H1 (cell line): ENCODE results near the gene FEM1C. TPM values are rescaled to one million over a fixed set of nuclear protein-coding genes. Genes with fewer than 3 reads are reported as not detected.

Experiments used
- CTCF ChIA-PET: fragments of 300-600 bp; sonication (Branson Sonifier 250); formaldehyde crosslinking; loops from one replicate; lab custom pipeline; 2021; ENCODE audit not compliant: partially characterized antibody; lab: Charles Lee
- POLR2A ChIA-PET: fragments of 300-600 bp; sonication (Branson Sonifier 250); formaldehyde crosslinking; loops from one replicate; lab custom pipeline; 2021; ENCODE audit warnings: inconsistent platforms; ENCODE audit not compliant: partially characterized antibody; lab: Charles Lee
- DNase-seq, 2 experiments: peaks; one replicate each; pipeline versions ENCODE4 v3.0.0 to v3.0.0-alpha.2; 2010 to 2022; ENCODE audit warnings: low spot score in 2 of 2, low read depth in 1 of 2, mixed read lengths in 1 of 2
- FAIRE-seq: peaks from 2 replicates; lab custom pipeline; 2011; peaks lifted over from hg19 to GRCh38; lab: Jason Lieb, UNC
- H2AFZ ChIP-seq: 2 replicates; pipeline ENCODE4 v1.8.1; 2012; ENCODE audit warnings: low read length, inconsistent platforms
- H2AK5ac ChIP-seq: 2 replicates; pipeline ENCODE4 v1.6.1; 2013; ENCODE audit warnings: low read depth, low read length
- H2BK120ac ChIP-seq: replicated peaks from 2 replicates; pipeline ENCODE3; 2013; ENCODE audit warnings: low read depth, low read length, inconsistent platforms
- H2BK12ac ChIP-seq: 2 replicates; pipeline ENCODE4 v1.6.1; 2013; ENCODE audit warnings: low read depth, low read length
- H2BK15ac ChIP-seq: 2 replicates; pipeline ENCODE4 v1.6.1; 2013; ENCODE audit warnings: low read length
- H2BK20ac ChIP-seq: 2 replicates; pipeline ENCODE4 v1.6.1; 2013; ENCODE audit warnings: low read length
- H2BK5ac ChIP-seq: 2 replicates; pipeline ENCODE4 v1.6.1; 2013; ENCODE audit warnings: low read depth, low read length
- H3K14ac ChIP-seq: 2 replicates; pipeline ENCODE4 v1.6.1; 2013; ENCODE audit warnings: inconsistent platforms; ENCODE audit not compliant: insufficient read length
- H3K18ac ChIP-seq: 2 replicates; pipeline ENCODE4 v1.6.1; 2013; ENCODE audit warnings: low read length; ENCODE audit errors: extremely low read depth
- H3K23ac ChIP-seq: 2 replicates; pipeline ENCODE4 v1.6.1; 2013; ENCODE audit warnings: inconsistent platforms; ENCODE audit not compliant: insufficient read length
- H3K23me2 ChIP-seq: 2 replicates; pipeline ENCODE4 v1.6.1; 2013; ENCODE audit warnings: low read depth, low read length
- H3K27ac ChIP-seq: 2 replicates; pipeline ENCODE4 v1.6.1; 2011; ENCODE audit warnings: low read depth, low read length, inconsistent platforms
- H3K27me3 ChIP-seq, 4 experiments: replicated peaks in 1 of 4; 1 replicate in 1 of 4; 2 replicates in 3 of 4; pipeline versions ENCODE4 v1.6.1 to v1.8.1; 2011 to 2013; ENCODE audit warnings: low read length in 3 of 4, mild to moderate bottlenecking in 3 of 4, inconsistent platforms in 2 of 4, mixed read lengths in 2 of 4, moderate library complexity in 1 of 4; ENCODE audit not compliant: control insufficient read depth in 3 of 4, insufficient read depth in 3 of 4; ENCODE audit errors: extremely low read depth in 1 of 4
- H3K36me3 ChIP-seq, 4 experiments: 2 replicates each; pipeline versions ENCODE4 v1.6.1 to v1.8.1; 2011 to 2013; ENCODE audit warnings: mild to moderate bottlenecking in 4 of 4, low read length in 3 of 4, moderate library complexity in 2 of 4, control low read depth in 1 of 4, inconsistent platforms in 1 of 4; ENCODE audit not compliant: insufficient read depth in 4 of 4, control insufficient read depth in 2 of 4
- H3K4ac ChIP-seq: replicated peaks from 2 replicates; pipeline ENCODE3; 2013; ENCODE audit warnings: low read length, low read depth, mixed read lengths, inconsistent platforms; ENCODE audit not compliant: insufficient read length
- H3K4me1 ChIP-seq, 4 experiments: replicated peaks in 1 of 4; 1 replicate in 1 of 4; 2 replicates in 3 of 4; pipeline versions ENCODE4 v1.6.1 to v1.8.1; 2011 to 2013; ENCODE audit warnings: low read length in 3 of 4, inconsistent platforms in 2 of 4, mixed read lengths in 1 of 4; ENCODE audit not compliant: insufficient read depth in 4 of 4, control insufficient read depth in 3 of 4
- H3K4me2 ChIP-seq, 2 experiments: 2 replicates each; pipeline versions ENCODE4 v1.6.1 to v1.8.1; 2011 to 2013; ENCODE audit warnings: low read depth in 2 of 2, low read length in 2 of 2, control low read depth in 1 of 2, inconsistent platforms in 1 of 2, mild to moderate bottlenecking in 1 of 2; ENCODE audit not compliant: insufficient read depth in 1 of 2
- H3K4me3 ChIP-seq, 4 experiments: fragments of 200-600, 300-600 bp in 1 of 4; sonication (generic), shearing (Covaris generic), sonication (Bioruptor Twin) in 1 of 4; 2 replicates each; pipeline versions ENCODE4 v1.5.1 to v1.8.1; 2011 to 2016; ENCODE audit warnings: low read length in 4 of 4, low read depth in 3 of 4, control low read depth in 2 of 4, inconsistent platforms in 2 of 4, mild to moderate bottlenecking in 2 of 4, mixed read lengths in 1 of 4, moderate library complexity in 1 of 4; ENCODE audit not compliant: insufficient read depth in 2 of 4; ENCODE audit errors: extremely low read depth in 1 of 4
- H3K56ac ChIP-seq: replicated peaks from 2 replicates; pipeline ENCODE3; 2013; ENCODE audit warnings: low read depth, mild to moderate bottlenecking, mixed read lengths, low read length, inconsistent platforms; ENCODE audit not compliant: insufficient read length
- H3K79me1 ChIP-seq: 2 replicates; pipeline ENCODE4 v1.6.1; 2013; ENCODE audit warnings: low read depth, low read length, control low read depth
- H3K79me2 ChIP-seq, 2 experiments: 2 replicates each; pipeline versions ENCODE4 v1.6.1 to v1.8.1; 2012 to 2013; ENCODE audit warnings: low read length in 2 of 2, mild to moderate bottlenecking in 2 of 2, inconsistent platforms in 1 of 2; ENCODE audit not compliant: insufficient read depth in 2 of 2, control insufficient read depth in 1 of 2
- H3K9ac ChIP-seq, 4 experiments: replicated peaks in 1 of 4; 1 replicate in 1 of 4; 2 replicates in 3 of 4; pipeline versions ENCODE4 v1.6.1 to v1.8.1; 2011 to 2013; ENCODE audit warnings: low read depth in 3 of 4, low read length in 3 of 4, control low read depth in 2 of 4, mild to moderate bottlenecking in 2 of 4, moderate library complexity in 2 of 4, inconsistent platforms in 1 of 4; ENCODE audit errors: extremely low read depth in 1 of 4
- H3K9me3 ChIP-seq, 2 experiments: 2 replicates each; pipeline versions ENCODE4 v1.6.1 to v1.8.1; 2012 to 2013; ENCODE audit warnings: mild to moderate bottlenecking in 2 of 2, moderate library complexity in 2 of 2, control low read depth in 1 of 2, inconsistent platforms in 1 of 2, low read depth in 1 of 2, low read length in 1 of 2, mixed read lengths in 1 of 2; ENCODE audit not compliant: insufficient read depth in 2 of 2
- H4K20me1 ChIP-seq, 2 experiments: replicated peaks in 1 of 2; 2 replicates each; pipeline versions ENCODE3 to v1.8.1; 2011 to 2013; ENCODE audit warnings: inconsistent platforms in 2 of 2, low read length in 2 of 2, mild to moderate bottlenecking in 1 of 2; ENCODE audit not compliant: insufficient read depth in 2 of 2, control insufficient read depth in 1 of 2
- H4K5ac ChIP-seq: 2 replicates; pipeline ENCODE4 v1.6.1; 2013; ENCODE audit warnings: low read length, low read depth, mixed read lengths, inconsistent platforms; ENCODE audit not compliant: insufficient read length
- H4K8ac ChIP-seq: 2 replicates; pipeline ENCODE4 v1.8.0; 2013; ENCODE audit warnings: mild to moderate bottlenecking, moderate library complexity, low read length, inconsistent platforms; ENCODE audit not compliant: insufficient read depth; ENCODE audit errors: extremely low read depth
- H4K91ac ChIP-seq: replicated peaks from 2 replicates; pipeline ENCODE3; 2013; ENCODE audit warnings: low read length, mixed read lengths, inconsistent platforms; ENCODE audit not compliant: insufficient read length
- TAF1 ChIP-seq: IDR thresholded peaks from 2 replicates; pipeline ENCODE4 v1.6.1; 2011; ENCODE audit warnings: mild to moderate bottlenecking, low read depth, low read length
- whole genome bisulfite sequencing, 2 experiments: shearing (Covaris generic) in 1 of 2; methylation state at CpG; one replicate each; pipeline versions ENCODE4 v1.1.6 to v1.1.7; 2013 to 2015; ENCODE audit warnings: low lambda C conversion rate in 2 of 2, mixed read lengths in 2 of 2, inconsistent platforms in 1 of 2, low coverage in 1 of 2, missing lambda C conversion rate in 1 of 2; ENCODE audit not compliant: insufficient replicate concordance in 2 of 2, insufficient coverage in 1 of 2, insufficient read length in 1 of 2; ENCODE audit errors: extremely low coverage in 1 of 2, missing lambda C conversion rate in 1 of 2; 5-methylcytosine and 5-hydroxymethylcytosine counted together
- polyA plus RNA-seq, 7 experiments: library from polyadenylated mRNA; depleted of rRNA in 3 of 7; stranded (reverse) in 5 of 7; unstranded in 2 of 7; fragments of >200 nt in 5 of 7; fragments of 200-250 nt in 2 of 7; gene quantifications; 1 replicate in 5 of 7; 2 replicates in 1 of 7; 4 replicates in 1 of 7; pipeline versions ENCODE4 v1.2.1 to v1.2.3, GENCODE V29; 2011 to 2013; ENCODE audit warnings: missing spikeins in 2 of 7, mixed read lengths in 2 of 7
- total RNA-seq: library from RNA; stranded (reverse); fragmentation: NEBNext Ultra II Directional; extraction: Animal tissue kit (Norgen Biotek cat#: 25700); gene quantifications from 2 replicates; pipeline ENCODE4 v1.2.1, GENCODE V29; 2021

FEM1C gene
- total and polyA plus RNA-seq, 2 of the 8 experiments (the other 6 are each of a cell fraction or from before 2014, with no cell fraction given) = 4.4 to 17.7 TPM

DNA sequence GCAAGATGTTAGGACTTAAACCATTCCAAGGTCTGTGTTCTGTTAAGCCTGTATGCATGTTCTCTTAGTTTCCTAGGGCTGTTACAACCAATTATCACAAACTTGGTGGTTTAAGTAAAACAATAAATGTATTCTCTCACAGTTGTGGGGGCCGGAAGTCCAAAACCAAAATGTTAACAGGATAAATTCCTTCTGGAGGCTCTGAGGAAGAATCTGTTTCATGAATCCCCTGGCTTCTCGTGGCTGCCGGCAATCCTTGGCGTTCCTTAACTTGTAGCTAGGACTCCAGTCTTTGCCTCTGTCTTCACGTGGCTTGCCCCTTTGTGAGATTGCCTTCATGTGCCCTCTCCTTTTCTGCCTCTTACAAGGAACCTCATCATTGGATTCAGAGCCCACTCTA lies 30.4 kb downstream of the FEM1C start:
- no peak overlapping the region for H2BK120ac ChIP-seq
- H3K14ac ChIP-seq = no peak overlapping the region
- no peak overlapping the region for H2BK5ac ChIP-seq
- no peak overlapping the region for H4K91ac ChIP-seq
- H3K18ac ChIP-seq = no peak overlapping the region
- H3K9me3 ChIP-seq = no peaks in the 10 kb centered on the region
- H3K27me3 ChIP-seq = no peaks in the 10 kb centered on the region
- no peak overlapping the region for H2AK5ac ChIP-seq
- H3K36me3 ChIP-seq = no peaks in the 10 kb centered on the region
- no peak overlapping the region for H3K9ac ChIP-seq
- no peak overlapping the region for H3K4me3 ChIP-seq
- H4K8ac ChIP-seq = no peak overlapping the region
- no peaks in the 10 kb centered on the region for H3K23me2 ChIP-seq
- 88% methylated on average over 5 of the region's 5 CpGs; no CpG with 5 or more reads in 1 of the 2 experiments for WGBS, 2 experiments
- no peak for TF ChIP-seq TAF1
- DNase-seq (no peak), FAIRE-seq (no peak)
- no peaks in the 10 kb centered on the region for H3K79me2 ChIP-seq
- H4K20me1 ChIP-seq = no peaks in the 10 kb centered on the region
- no peak overlapping the region for H2AFZ ChIP-seq
- no peak overlapping the region for H3K4ac ChIP-seq
- no peak overlapping the region for H2BK20ac ChIP-seq
- no peak overlapping the region for H3K23ac ChIP-seq
- H3K27ac ChIP-seq = no peak overlapping the region
- H2BK15ac ChIP-seq = no peak overlapping the region
- H2BK12ac ChIP-seq = no peak overlapping the region
- no peaks in the 10 kb centered on the region for H3K79me1 ChIP-seq
- no peak overlapping the region for H3K4me2 ChIP-seq
- H3K4me1 ChIP-seq = no peaks in the 10 kb centered on the region
- ChIA-PET CTCF (interaction anchor here (0.8 to 1.0 kb wide), 2 partner anchors 8 to 122 kb away, joined by 3 to 4 read pairs; no protein-coding TSS in a partner anchor), POLR2A (no interaction called here)
- no peak overlapping the region for H3K56ac ChIP-seq
- H4K5ac ChIP-seq = no peak overlapping the region
